ENCODE measurements around the gene ASPG.

DNA sequence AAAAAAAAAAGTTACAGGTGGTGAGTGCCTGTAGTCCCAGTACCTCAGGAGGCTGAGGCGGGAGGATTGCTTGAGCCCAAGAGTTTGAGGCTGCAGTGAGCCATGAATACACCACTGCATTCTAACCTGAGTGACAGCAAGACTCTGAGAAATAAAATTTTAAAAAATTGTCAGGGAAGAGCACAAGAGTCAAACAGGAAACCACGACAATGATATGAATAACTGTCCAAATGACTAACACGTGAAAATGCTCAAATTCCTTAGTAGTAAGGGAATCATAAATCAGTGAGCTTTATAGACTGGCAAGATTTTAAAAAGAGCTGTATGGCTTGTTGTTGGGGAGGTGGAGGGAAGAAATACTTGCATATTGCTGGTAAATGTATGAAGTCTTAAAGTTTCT lies 12.9 kb upstream of the ASPG start:
- TF ChIP-seq, protein P1, sequence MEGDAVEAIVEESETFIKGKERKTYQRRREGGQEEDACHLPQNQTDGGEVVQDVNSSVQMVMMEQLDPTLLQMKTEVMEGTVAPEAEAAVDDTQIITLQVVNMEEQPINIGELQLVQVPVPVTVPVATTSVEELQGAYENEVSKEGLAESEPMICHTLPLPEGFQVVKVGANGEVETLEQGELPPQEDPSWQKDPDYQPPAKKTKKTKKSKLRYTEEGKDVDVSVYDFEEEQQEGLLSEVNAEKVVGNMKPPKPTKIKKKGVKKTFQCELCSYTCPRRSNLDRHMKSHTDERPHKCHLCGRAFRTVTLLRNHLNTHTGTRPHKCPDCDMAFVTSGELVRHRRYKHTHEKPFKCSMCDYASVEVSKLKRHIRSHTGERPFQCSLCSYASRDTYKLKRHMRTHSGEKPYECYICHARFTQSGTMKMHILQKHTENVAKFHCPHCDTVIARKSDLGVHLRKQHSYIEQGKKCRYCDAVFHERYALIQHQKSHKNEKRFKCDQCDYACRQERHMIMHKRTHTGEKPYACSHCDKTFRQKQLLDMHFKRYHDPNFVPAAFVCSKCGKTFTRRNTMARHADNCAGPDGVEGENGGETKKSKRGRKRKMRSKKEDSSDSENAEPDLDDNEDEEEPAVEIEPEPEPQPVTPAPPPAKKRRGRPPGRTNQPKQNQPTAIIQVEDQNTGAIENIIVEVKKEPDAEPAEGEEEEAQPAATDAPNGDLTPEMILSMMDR (IDR thresholded peaks at IDR 0.05; ENCODE audit: insufficient read depth, low read length): no peak
- TF ChIP-seq POLR2AphosphoS5 (IDR thresholded peaks at IDR 0.05; ENCODE audit: low read depth): no peak
- no peak for TF ChIP-seq SPI1 (IDR thresholded peaks at IDR 0.05; ENCODE audit: borderline replicate concordance, low read depth)
- TF ChIP-seq, protein P2, sequence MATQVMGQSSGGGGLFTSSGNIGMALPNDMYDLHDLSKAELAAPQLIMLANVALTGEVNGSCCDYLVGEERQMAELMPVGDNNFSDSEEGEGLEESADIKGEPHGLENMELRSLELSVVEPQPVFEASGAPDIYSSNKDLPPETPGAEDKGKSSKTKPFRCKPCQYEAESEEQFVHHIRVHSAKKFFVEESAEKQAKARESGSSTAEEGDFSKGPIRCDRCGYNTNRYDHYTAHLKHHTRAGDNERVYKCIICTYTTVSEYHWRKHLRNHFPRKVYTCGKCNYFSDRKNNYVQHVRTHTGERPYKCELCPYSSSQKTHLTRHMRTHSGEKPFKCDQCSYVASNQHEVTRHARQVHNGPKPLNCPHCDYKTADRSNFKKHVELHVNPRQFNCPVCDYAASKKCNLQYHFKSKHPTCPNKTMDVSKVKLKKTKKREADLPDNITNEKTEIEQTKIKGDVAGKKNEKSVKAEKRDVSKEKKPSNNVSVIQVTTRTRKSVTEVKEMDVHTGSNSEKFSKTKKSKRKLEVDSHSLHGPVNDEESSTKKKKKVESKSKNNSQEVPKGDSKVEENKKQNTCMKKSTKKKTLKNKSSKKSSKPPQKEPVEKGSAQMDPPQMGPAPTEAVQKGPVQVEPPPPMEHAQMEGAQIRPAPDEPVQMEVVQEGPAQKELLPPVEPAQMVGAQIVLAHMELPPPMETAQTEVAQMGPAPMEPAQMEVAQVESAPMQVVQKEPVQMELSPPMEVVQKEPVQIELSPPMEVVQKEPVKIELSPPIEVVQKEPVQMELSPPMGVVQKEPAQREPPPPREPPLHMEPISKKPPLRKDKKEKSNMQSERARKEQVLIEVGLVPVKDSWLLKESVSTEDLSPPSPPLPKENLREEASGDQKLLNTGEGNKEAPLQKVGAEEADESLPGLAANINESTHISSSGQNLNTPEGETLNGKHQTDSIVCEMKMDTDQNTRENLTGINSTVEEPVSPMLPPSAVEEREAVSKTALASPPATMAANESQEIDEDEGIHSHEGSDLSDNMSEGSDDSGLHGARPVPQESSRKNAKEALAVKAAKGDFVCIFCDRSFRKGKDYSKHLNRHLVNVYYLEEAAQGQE (IDR thresholded peaks at IDR 0.05; ENCODE audit: insufficient replicate concordance, low read depth): no peak
